ENCODE measurements around the gene FGFBP3. TPM values are rescaled to one million over a fixed set of nuclear protein-coding genes. Genes with fewer than 3 reads are reported as not detected.

Gene FGFBP3
- total RNA-seq, 1 experiment from 2014 or later, result 1.2 TPM

- Histone ChIP-seq H3K36me3 (ENCODE audit: control insufficient read depth in 1 of 2, insufficient read depth in 2 of 2, low read length in 2 of 2) (no peaks in the 10 kb centered on the region), H2AFZ (ENCODE audit: low read depth, low read length, poor library complexity, severe bottlenecking) (peak overlapping the region; percentile 45), H3K79me2 (ENCODE audit: insufficient read depth, low read length) (no peaks in the 10 kb centered on the region), H3K9ac (ENCODE audit: low read length) (no peak overlapping the region), H3K27me3 (ENCODE audit: insufficient read depth, low read length) (no peaks in the 10 kb centered on the region), H3K4me1 (ENCODE audit: control insufficient read depth in 1 of 2, insufficient read depth in 2 of 2, low read length in 2 of 2) (peaks cover 8 to 9% of the 10 kb centered on the region in 2 experiments; a peak in 3 of 4 replicates), H3K4me2 (ENCODE audit: low read length) (peak overlapping the region; percentile 15; the same call in 1 of the 2 replicates), H3K9me2 (ENCODE audit: insufficient read depth) (no peaks in the 10 kb centered on the region), H3K9me3 (ENCODE audit: control insufficient read depth in 1 of 2, insufficient read depth in 1 of 2, low read depth in 1 of 2, low read length in 2 of 2) (no peaks in the 10 kb centered on the region), H4K20me1 (ENCODE audit: insufficient read depth) (no peaks in the 10 kb centered on the region), H3K27ac (ENCODE audit: low read depth, low read length) (no peak overlapping the region), H3K4me3 (replicated peaks in 1 of 2; ENCODE audit: low read depth in 1 of 2, low read length in 2 of 2) (no peak overlapping the region)
- no peak for DNase-seq (ENCODE audit: low read depth, low spot score)
- ATAC-seq, result peak; percentile 52
- POLR2A ChIA-PET, result no interaction called here
- CTCF ChIA-PET, result interaction anchor here (1.5 kb wide), 1 partner anchor 17 kb away, joined by 3 read pairs; no protein-coding TSS in a partner anchor
- no peak for TF ChIP-seq YY1 (IDR thresholded peaks at IDR 0.05; ENCODE audit: extremely low read depth, insufficient replicate concordance, low read depth, low read length)
- TF ChIP-seq ELF1 (IDR thresholded peaks at IDR 0.05; ENCODE audit: borderline replicate concordance, low read depth), result no peak
- TF ChIP-seq CBX3 (IDR thresholded peaks at IDR 0.05; ENCODE audit: low read depth), result no peak
- no peak for TF ChIP-seq TCF7L2 (IDR thresholded peaks at IDR 0.05; ENCODE audit: borderline replicate concordance, extremely low read depth, insufficient read depth, insufficient read length)
- no peak for TF ChIP-seq POLR2A (IDR thresholded peaks at IDR 0.05; ENCODE audit: borderline replicate concordance, extremely low read depth, insufficient read depth, insufficient read length)
- TF ChIP-seq EGR1 (IDR thresholded peaks at IDR 0.05; ENCODE audit: low read depth), result no peak
- no peak for TF ChIP-seq REST (IDR thresholded peaks at IDR 0.05; ENCODE audit: low read depth)
- TF ChIP-seq ATF3 (IDR thresholded peaks at IDR 0.05), result no peak
- no peak for TF ChIP-seq EZH2 (IDR thresholded peaks at IDR 0.05)
- no peak for TF ChIP-seq ZFX (IDR thresholded peaks at IDR 0.05)
- TF ChIP-seq CTCF (IDR thresholded peaks at IDR 0.05 in 2 of 3, conservative IDR thresholded peaks at IDR 0.05 in 1 of 3; ENCODE audit: borderline replicate concordance in 1 of 3, insufficient read depth in 1 of 3, low read depth in 2 of 3, low read length in 2 of 3), result no peak
- TF ChIP-seq POLR2AphosphoS5 (IDR thresholded peaks at IDR 0.05; ENCODE audit: low read depth, low read length), result no peak
- TF ChIP-seq SP1 (IDR thresholded peaks at IDR 0.05; ENCODE audit: low read depth), result no peak
- no peak for TF ChIP-seq EZH2phosphoT487 (IDR thresholded peaks at IDR 0.05; ENCODE audit: borderline replicate concordance)
- RAD21 ChIA-PET (ENCODE audit: low non-redundant PET in 1 of 2, low total read pairs in 2 of 2, uncharacterized antibody in 2 of 2, unreplicated experiment in 2 of 2), result no interaction called here
- intact Hi-C loops (cut with micrococcal nuclease), result no loop called here
- BruUV-seq (replicated peaks), result no TSS peak
Observed at GRCh38 chr10:91891125-91892001, 17.9 kb downstream of the FGFBP3 start.

Data from HCT116 (cell line).